GM12892 (cell line): ENCODE measurements around the gene SDF2L1.

Source experiments
- DNase-seq: peaks from one replicate; pipeline ENCODE4 v3.0.0; 2011; ENCODE audit not compliant: insufficient read length
- FAIRE-seq: peaks from 2 replicates; lab custom pipeline; 2011; peaks lifted over from hg19 to GRCh38; lab: Jason Lieb, UNC
- POLR2A ChIP-seq: IDR thresholded peaks from 2 replicates; pipeline ENCODE4 v1.6.1; 2011; ENCODE audit warnings: low read depth, low read length, control low read depth
- POLR2AphosphoS5 ChIP-seq: IDR thresholded peaks from 2 replicates; pipeline ENCODE4 v1.6.1; 2011; ENCODE audit warnings: low read depth, low read length, control low read depth
- TAF1 ChIP-seq: IDR thresholded peaks from 2 replicates; pipeline ENCODE4 v1.6.1; 2011; ENCODE audit warnings: low read depth, mild to moderate bottlenecking, control low read depth, low read length, borderline replicate concordance

The SDF2L1 gene

GRCh38 chr22:21646608-21647590, 4.8 kb downstream of the SDF2L1 start:
- DNase-seq (no peak), FAIRE-seq (peak; percentile 93)
- TF ChIP-seq POLR2A (no peak), POLR2AphosphoS5 (0 out of 2 replicates have a peak, but pooled peaks have one; percentile 20), TAF1 (no peak)

GRCh38 chr22:21650280-21650679, 8.2 kb downstream of the SDF2L1 start:
- FAIRE-seq = no peak
- DNase-seq = no peak
- TF ChIP-seq POLR2AphosphoS5 = no peak
- no peak for TF ChIP-seq POLR2A
- TF ChIP-seq TAF1 = no peak

- TF ChIP-seq POLR2AphosphoS5 = no peak
- FAIRE-seq = no peak
- DNase-seq = no peak
Observed at GRCh38 chr22:21650823-21651520, 8.9 kb downstream of the SDF2L1 start.

- no peak for DNase-seq
- TF ChIP-seq POLR2AphosphoS5 = no peak; the same call in 1 of the 2 replicates
- 0 out of 2 replicates have a peak, but pooled peaks have one; percentile 44 for TF ChIP-seq TAF1
- FAIRE-seq = no peak
Observed at GRCh38 chr22:21651521-21652009, 9.5 kb downstream of the SDF2L1 start.

- peak; percentile 74 for FAIRE-seq
- peak; percentile 97 for DNase-seq
- TF ChIP-seq POLR2A (peak; percentile 84), POLR2AphosphoS5 (peak; percentile 63), TAF1 (no peak)
Observed at GRCh38 chr22:21652010-21652546, 10.0 kb downstream of the SDF2L1 start.

GRCh38 chr22:21652547-21653545, 10.7 kb downstream of the SDF2L1 start:
- TF ChIP-seq POLR2A = no peak; the same call in 1 of the 2 replicates
- TF ChIP-seq TAF1 = no peak
- no peak; the same call in 1 of the 2 replicates for TF ChIP-seq POLR2AphosphoS5
- FAIRE-seq (peak; percentile 9), DNase-seq (peak; percentile 41)

GRCh38 chr22:21657020-21657359, 14.9 kb downstream of the SDF2L1 start:
- no peak for FAIRE-seq
- no peak for TF ChIP-seq TAF1
- no peak for TF ChIP-seq POLR2A
- no peak for TF ChIP-seq POLR2AphosphoS5
- DNase-seq = no peak

GRCh38 chr22:21657360-21658032, 15.4 kb downstream of the SDF2L1 start:
- DNase-seq (peak; percentile 99), FAIRE-seq (peak; percentile 69)
- TF ChIP-seq TAF1 (no peak), POLR2AphosphoS5 (peak; percentile 71; the same call in 1 of the 2 replicates), POLR2A (peak; percentile 62; the same call in 1 of the 2 replicates)

GRCh38 chr22:21659864-21660525, 17.9 kb downstream of the SDF2L1 start:
- DNase-seq (no peak), FAIRE-seq (no peak)
- TF ChIP-seq POLR2AphosphoS5 = no peak
- no peak for TF ChIP-seq POLR2A
- no peak for TF ChIP-seq TAF1

GRCh38 chr22:21660904-21661303, 18.8 kb downstream of the SDF2L1 start:
- FAIRE-seq (no peak), DNase-seq (no peak)
- no peak for TF ChIP-seq POLR2AphosphoS5
- TF ChIP-seq POLR2A = no peak
- TF ChIP-seq TAF1 = no peak
